H1 (cell line): Measurements from ENCODE around the gene ACAP2. TPM values are rescaled to one million over a fixed set of nuclear protein-coding genes. Genes with fewer than 3 reads are reported as not detected.

Experiments used
- CEBPB ChIP-seq: IDR thresholded peaks from 2 replicates; pipeline ENCODE4 v1.6.1; 2012; ENCODE audit warnings: low read depth, low read length
- EP300 ChIP-seq, 2 experiments: IDR thresholded peaks; 1 replicate in 1 of 2; 2 replicates in 1 of 2; pipeline ENCODE4 v1.6.1; 2011 to 2012; ENCODE audit warnings: low read depth in 2 of 2, low read length in 2 of 2, mild to moderate bottlenecking in 2 of 2, borderline replicate concordance in 1 of 2, inconsistent platforms in 1 of 2, moderate library complexity in 1 of 2
- KDM1A ChIP-seq: fragments of 200-600, 300-600 bp; sonication (generic); IDR thresholded peaks from 2 replicates; pipeline ENCODE4 v1.7.1; 2016; ENCODE audit warnings: mild to moderate bottlenecking, low read length, borderline replicate concordance
- polyA plus RNA-seq, 7 experiments: library from polyadenylated mRNA; depleted of rRNA in 3 of 7; stranded (reverse) in 5 of 7; unstranded in 2 of 7; fragments of >200 nt in 5 of 7; fragments of 200-250 nt in 2 of 7; gene quantifications; 1 replicate in 5 of 7; 2 replicates in 1 of 7; 4 replicates in 1 of 7; pipeline versions ENCODE4 v1.2.1 to v1.2.3, GENCODE V29; 2011 to 2013; ENCODE audit warnings: missing spikeins in 2 of 7, mixed read lengths in 2 of 7
- total RNA-seq: library from RNA; stranded (reverse); fragmentation: NEBNext Ultra II Directional; extraction: Animal tissue kit (Norgen Biotek cat#: 25700); gene quantifications from 2 replicates; pipeline ENCODE4 v1.2.1, GENCODE V29; 2021
- TF ChIP-seq, protein P1 (sequence below): IDR thresholded peaks from 2 replicates; pipeline ENCODE4 v1.6.1; 2011; ENCODE audit warnings: low read length, improper control_type of control experiment

Gene ACAP2
- total and polyA plus RNA-seq, 2 of the 8 experiments (the other 6 are each of a cell fraction or from before 2014, with no cell fraction given): 7.7 to 37.3 TPM

DNA sequence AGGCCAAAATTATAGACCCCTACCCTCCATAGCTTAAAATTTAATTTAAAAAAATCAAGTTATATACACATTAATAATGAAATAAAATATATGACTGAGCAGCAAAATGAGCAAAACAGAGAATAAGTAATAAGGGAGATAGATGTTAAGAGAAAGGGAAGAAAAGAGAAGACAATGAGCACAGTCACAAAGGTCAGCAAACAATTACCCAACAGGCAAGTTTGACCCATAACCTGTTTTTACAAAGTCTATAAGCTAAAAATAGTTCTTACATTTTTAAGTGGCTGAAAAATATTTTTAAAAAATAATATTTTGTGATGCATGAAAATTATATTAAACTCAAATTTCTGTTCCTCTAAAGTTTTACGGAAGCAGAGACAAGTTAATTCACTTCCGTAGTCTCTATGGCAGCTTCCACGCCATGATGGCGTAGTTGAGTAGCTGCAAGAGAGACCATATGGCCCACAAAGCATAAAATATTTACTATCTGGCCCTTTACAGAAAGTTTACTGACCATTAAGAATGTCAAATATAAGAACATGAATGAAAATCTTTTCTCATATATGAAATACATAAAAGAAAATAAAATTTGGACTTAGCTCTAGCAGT lies 47.5 kb downstream of the ACAP2 start (continued):
- TF ChIP-seq, protein P1, sequence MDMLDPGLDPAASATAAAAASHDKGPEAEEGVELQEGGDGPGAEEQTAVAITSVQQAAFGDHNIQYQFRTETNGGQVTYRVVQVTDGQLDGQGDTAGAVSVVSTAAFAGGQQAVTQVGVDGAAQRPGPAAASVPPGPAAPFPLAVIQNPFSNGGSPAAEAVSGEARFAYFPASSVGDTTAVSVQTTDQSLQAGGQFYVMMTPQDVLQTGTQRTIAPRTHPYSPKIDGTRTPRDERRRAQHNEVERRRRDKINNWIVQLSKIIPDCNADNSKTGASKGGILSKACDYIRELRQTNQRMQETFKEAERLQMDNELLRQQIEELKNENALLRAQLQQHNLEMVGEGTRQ: no peak
- TF ChIP-seq KDM1A (no peak), EP300 (IDR thresholded peaks at IDR 0.05; ENCODE audit: borderline replicate concordance in 1 of 2, low read depth in 2 of 2, low read length in 2 of 2) (no peak), CEBPB (no peak)
